ENCODE results near the gene R3HCC1L.

The R3HCC1L gene

DNA sequence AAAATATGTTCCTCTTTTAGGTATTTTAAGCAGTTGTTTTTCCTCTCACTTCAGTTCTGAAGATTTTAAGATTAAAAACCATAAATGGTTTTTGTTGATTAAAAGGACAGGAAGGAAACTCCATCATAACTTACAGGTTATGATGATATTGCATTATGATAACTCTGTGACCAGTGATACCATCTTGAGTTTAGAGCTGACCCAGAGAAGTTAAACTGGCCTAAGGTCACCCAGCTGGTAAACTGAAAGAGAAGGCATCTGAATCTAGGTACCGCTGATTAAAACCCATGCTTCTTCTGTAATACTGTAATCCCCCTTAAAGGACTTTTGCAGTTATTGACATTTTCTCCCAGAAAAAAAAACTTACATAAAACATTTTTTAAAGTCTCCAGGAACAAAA, 103.9 kb downstream of the R3HCC1L start:
- no peak for DNase-seq

GRCh38 chr10:98240524-98240923, 106.1 kb downstream of the R3HCC1L start:
- DNase-seq: no peak

DNA sequence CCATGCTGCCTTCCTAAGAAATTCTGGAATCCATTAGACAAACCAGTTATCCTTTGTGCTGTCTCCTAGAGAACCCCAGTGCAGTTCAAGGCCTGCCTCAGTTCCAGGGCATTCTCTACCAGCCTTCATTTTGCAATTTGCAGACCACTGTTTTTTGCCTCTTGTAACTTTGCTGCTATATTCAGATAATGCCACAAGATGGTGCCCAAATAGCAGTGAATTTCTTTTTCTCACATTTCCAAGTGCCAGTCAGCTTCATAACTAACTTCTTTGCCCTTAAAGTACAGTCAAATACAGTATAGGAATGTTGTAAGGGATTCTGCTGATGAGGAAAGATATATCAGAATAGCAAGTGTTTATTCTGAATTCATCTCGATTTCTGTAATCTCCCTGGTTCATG, 108.4 kb downstream of the R3HCC1L start:
- DNase-seq: peak; percentile 41

DNA sequence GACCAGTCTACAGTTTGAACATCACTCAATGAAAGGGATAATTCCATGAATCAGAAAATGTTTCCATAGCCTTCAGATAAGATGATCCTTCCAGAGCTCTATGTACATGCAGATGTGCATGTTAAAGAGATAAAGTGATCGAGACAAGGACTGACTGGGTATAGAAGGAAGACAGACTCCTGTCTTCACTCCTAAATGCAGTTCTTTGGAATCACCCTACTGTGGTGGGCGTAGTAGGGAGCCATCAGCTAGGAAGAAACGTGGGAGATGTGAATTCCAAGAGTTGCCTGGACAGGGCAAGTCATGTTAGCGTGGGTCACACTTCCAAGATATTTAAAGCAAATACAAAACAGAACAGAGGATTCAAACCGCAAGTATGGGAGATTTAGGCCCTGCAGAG, 109.7 kb downstream of the R3HCC1L start:
- no peak for DNase-seq

GRCh38 chr10:98244586-98244985, 110.1 kb downstream of the R3HCC1L start:
- DNase-seq: no peak

- DNase-seq: peak; percentile 80
These were observed 112.7 kb downstream of the R3HCC1L start for GRCh38 chr10:98246911-98247805.

DNA sequence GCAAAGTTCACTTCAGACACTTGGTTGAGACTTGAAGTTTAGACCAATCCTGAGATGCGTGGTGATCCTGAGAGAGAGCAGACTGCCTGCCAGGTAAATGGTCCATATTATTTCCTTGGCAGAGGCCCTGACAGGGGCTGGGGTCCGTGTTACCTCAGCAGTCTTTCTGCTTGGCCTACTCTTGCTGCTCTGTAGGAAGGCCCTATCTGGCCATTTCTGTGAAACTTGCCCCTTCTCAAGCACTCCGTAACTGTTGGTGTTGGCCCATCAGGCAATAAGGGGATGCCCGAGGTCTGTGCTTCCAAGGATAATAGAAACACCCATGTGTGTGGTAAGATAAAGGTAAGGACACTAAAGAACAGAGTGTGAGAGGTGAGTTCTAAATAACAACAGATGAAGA, 113.6 kb downstream of the R3HCC1L start:
- no peak for DNase-seq

GRCh38 chr10:98249134-98249533, 114.7 kb downstream of the R3HCC1L start:
- DNase-seq: no peak

- no peak for DNase-seq
These were observed 116.9 kb downstream of the R3HCC1L start for GRCh38 chr10:98251399-98251798.

DNA sequence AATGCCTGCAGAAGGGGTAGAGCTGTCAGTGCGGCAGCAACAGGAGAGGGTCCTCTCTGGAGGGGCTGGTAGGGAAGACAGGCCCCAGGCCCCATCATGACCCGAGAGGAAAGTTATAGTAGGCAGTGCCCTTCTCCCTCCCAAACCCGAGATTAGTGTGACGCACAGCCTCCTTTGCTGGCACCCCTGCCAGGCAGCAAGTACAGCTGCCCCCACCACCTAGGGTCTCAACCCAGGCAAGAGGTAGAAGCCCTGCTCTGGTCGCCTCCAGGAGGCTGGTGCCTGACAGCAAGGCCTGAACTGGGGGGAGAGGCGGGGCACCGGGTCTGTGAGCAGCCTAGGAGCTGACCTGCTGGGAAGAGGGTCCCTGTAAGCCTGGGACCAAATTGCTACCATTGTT, 118.0 kb downstream of the R3HCC1L start:
- DNase-seq: no peak

DNA sequence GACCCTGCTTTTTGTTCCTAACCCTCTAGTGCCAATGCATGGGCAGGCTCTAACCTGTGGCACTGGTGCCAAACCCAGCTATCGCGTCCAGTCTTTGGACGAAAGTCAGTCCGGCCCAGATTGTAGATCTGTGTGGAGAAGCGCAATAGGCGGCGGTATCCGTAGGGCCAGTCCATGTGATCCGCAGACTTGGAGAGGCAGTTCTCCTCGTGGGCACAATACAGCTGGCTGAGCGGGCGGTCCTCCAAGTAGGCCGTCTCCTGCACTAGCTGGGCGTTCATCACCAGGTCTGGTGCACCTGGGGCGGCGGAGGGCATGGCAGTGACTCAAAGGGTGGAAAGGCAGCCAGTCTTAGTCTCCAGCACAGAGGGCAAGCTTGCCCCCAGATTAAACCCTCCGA, 119.0 kb downstream of the R3HCC1L start:
- DNase-seq: no peak

DNA sequence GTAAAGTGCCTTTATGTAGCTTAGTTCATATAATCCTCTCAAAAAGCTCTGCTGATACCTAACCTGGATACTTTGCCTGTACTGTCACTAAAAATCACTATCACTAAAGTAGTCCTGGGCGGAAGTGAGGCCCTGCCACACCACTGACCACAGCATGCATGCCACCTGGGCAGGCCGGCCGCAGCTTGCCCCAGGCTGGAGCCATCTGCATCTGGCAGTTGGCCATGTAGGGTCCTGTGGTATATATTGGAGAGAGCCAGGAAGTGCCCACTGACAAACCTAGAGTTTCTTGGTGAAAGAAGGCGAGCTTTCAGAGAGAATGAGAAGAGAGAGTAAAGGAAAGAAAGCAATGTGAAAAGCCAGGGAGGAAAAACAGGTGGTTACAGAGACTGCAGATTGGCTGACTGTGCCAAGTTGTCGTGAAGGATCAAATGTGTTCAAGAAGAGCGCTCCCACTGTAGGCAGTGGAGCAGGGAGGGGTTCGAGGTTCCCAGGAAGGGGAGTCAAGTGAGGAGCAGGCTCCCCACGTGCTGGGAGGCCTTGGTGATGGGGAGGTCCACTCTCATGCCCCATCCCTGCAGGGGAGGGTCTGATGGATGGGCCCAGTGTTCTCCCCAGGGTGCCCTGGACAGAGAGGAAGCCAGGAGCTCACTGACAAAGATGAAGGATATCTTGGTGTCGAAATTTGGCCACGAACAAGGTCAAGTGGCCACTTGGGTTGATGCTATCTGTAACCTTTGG, 119.9 kb downstream of the R3HCC1L start:
- no peak for DNase-seq

GRCh38 chr10:98255146-98255877, 120.9 kb downstream of the R3HCC1L start:
- DNase-seq: no peak

DNA sequence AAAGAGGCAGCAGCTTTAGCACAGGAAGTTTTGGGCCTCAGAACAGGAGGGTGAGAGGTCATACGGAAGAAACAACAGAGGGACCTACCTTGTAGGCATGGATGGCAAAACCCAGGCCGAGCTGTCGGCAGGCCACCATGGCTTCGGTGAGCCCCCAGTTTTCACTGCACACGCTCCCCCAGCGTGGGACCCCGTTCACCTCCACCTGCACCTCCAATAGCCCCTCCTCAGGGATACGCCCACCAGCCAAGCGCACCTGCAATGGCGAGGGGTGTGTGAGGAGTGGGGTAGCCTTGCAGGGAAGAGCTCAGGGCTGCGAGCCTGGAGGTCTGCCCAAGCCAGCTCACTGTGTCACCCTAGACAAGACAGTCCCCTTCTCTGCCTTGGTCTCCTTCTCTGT, 122.2 kb downstream of the R3HCC1L start:
- DNase-seq: no peak

DNA sequence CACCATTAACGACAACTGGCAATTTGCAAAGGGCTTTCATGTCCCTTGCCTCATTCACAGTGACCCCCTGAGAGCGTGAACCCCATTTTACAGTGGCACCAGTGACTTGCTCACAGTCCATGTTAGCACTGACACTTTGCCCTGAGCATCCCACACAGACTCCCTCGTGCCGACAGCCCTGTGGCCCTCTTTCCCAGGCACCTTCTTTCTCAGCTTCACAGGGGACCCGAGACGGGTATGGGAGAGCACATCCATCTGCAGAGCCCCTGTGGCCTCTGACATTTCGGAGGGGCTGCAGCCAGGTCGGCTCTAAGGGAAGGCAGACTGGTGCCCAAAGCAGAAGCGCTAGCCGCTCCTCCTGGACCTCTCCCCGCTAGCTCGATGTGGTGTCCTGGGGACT, 122.7 kb downstream of the R3HCC1L start:
- no peak for DNase-seq

DNA sequence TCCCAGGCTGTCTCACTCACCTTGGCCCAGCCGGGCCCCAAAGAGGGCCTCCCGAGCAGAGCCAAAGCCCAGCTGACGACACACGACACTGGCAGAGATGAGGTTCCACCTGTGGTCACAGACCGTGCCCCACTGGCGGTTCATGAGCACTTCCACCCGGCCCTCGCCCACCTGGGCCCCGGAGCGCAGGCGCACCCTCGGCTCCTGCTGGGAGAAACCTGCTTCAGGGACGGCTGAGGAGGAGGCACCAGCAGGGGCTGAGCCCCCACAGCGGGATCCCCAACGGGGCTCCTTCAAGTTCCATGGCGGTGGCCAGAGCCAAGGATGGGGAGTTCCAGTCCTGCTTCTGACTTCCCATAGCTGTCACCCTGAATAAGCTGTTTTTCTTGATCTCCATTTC, 123.5 kb downstream of the R3HCC1L start:
- DNase-seq: no peak

GRCh38 chr10:98258683-98259454, 124.4 kb downstream of the R3HCC1L start:
- peak; percentile 37 for DNase-seq

- DNase-seq: peak; percentile 48
These were observed 125.3 kb downstream of the R3HCC1L start for GRCh38 chr10:98259606-98260315.

GRCh38 chr10:98260350-98260749, 125.9 kb downstream of the R3HCC1L start:
- no peak for DNase-seq

- no peak for DNase-seq
These were observed 126.3 kb downstream of the R3HCC1L start for GRCh38 chr10:98260752-98261151.

- no peak for DNase-seq
These were observed 127.2 kb downstream of the R3HCC1L start for GRCh38 chr10:98261436-98262277.

Data from fibroblast of skin of right biceps (primary cell).